HepG2 (cell line): ENCODE measurements around the gene ZNF26. TPM values are rescaled to one million over a fixed set of nuclear protein-coding genes. Genes with fewer than 3 reads are reported as not detected.

Source experiments
- ASH2L ChIP-seq: fragments of 300-600, 200-600 bp; sonication (generic); IDR thresholded peaks from 2 replicates; pipeline ENCODE4 v1.7.0; 2017; ENCODE audit warnings: low read depth, mild to moderate bottlenecking, moderate library complexity, mixed read lengths, low read length; ENCODE audit not compliant: insufficient read length
- CBX5 ChIP-seq: sonication (generic); formaldehyde crosslinking; IDR thresholded peaks from 2 replicates; pipeline ENCODE4 v1.4.0; 2020; ENCODE audit warnings: missing genetic modification reagents, borderline replicate concordance
- CEBPB ChIP-seq: IDR thresholded peaks from 2 replicates; pipeline ENCODE4 v1.6.1; 2011; ENCODE audit warnings: low read depth, low read length, improper control_type of control experiment, borderline replicate concordance
- IRF1 ChIP-seq: sonication (generic); formaldehyde crosslinking; IDR thresholded peaks from 2 replicates; pipeline ENCODE4 v1.4.0; 2020; ENCODE audit warnings: low read depth, mild to moderate bottlenecking, missing genetic modification reagents
- ISL2 ChIP-seq: sonication (generic); formaldehyde crosslinking; IDR thresholded peaks from 2 replicates; pipeline ENCODE4 v1.5.0; 2020; ENCODE audit warnings: missing genetic modification reagents
- MAFF ChIP-seq: IDR thresholded peaks from 2 replicates; pipeline ENCODE4 v1.6.1; 2011; ENCODE audit warnings: low read depth, low read length, improper control_type of control experiment
- MBNL3 ChIP-seq: fragments of 250-450 bp; sonication (Bioruptor Pico); conservative IDR thresholded peaks from 2 replicates; pipeline ENCODE4 v1.8.0; 2022; ENCODE audit warnings: mild to moderate bottlenecking, inconsistent platforms
- NFATC3 ChIP-seq: sonication (generic); formaldehyde crosslinking; IDR thresholded peaks from 2 replicates; pipeline ENCODE4 v1.5.1; 2020; ENCODE audit warnings: mild to moderate bottlenecking, missing genetic modification reagents
- NFE2L2 ChIP-seq: fragments of 150-350 bp; IDR thresholded peaks from 2 replicates; pipeline ENCODE4 v1.6.1; 2014; ENCODE audit warnings: low read length
- PRDM15 ChIP-seq: sonication (generic); formaldehyde crosslinking; IDR thresholded peaks from 2 replicates; pipeline ENCODE4 v1.4.0; 2020; ENCODE audit warnings: missing genetic modification reagents
- RAD51 ChIP-seq: fragments of 450-650 bp; IDR thresholded peaks from 2 replicates; pipeline ENCODE4 v1.6.1; 2016; ENCODE audit warnings: borderline replicate concordance
- RBFOX2 ChIP-seq: fragments of 200-400 bp; formaldehyde crosslinking; IDR thresholded peaks from 2 replicates; pipeline ENCODE4 v1.6.1; 2017; ENCODE audit warnings: low read depth, mild to moderate bottlenecking, low read length
- RFXANK ChIP-seq: IDR thresholded peaks from 2 replicates; pipeline ENCODE4 v1.6.1; 2016
- ZBTB7B ChIP-seq: sonication (generic); formaldehyde crosslinking; IDR thresholded peaks from 2 replicates; pipeline ENCODE4 v1.4.0; 2020; ENCODE audit warnings: missing genetic modification reagents
- ZNF180 ChIP-seq: sonication (generic); formaldehyde crosslinking; IDR thresholded peaks from 2 replicates; pipeline ENCODE4 v1.4.0; 2020; ENCODE audit warnings: low read depth, missing genetic modification reagents, borderline replicate concordance
- polyA plus RNA-seq, 8 experiments: library from polyadenylated mRNA; depleted of rRNA in 3 of 8; stranded (reverse) in 7 of 8; unstranded in 1 of 8; fragments of >200 nt; fragmentation: Illumina TruSeq in 4 of 8; extraction: Trizol in 4 of 8; gene quantifications; 2 replicates each; pipeline versions ENCODE4 v1.2.1 to v1.2.3, GENCODE V29; 2011 to 2016; ENCODE audit warnings: low read depth in 4 of 8, missing spikeins in 1 of 8, mixed read lengths in 1 of 8; ENCODE audit not compliant: insufficient read depth in 1 of 8
- total RNA-seq, 5 experiments: library from RNA; depleted of rRNA; stranded (reverse); fragments of >200 nt; fragmentation: Illumina TruSeq; extraction: Trizol; gene quantifications; 2 replicates each; pipeline ENCODE4 v1.2.3, GENCODE V29; 2016; ENCODE audit warnings: low read depth in 1 of 5
- TF ChIP-seq, protein P1 (sequence below): sonication (generic); formaldehyde crosslinking; conservative IDR thresholded peaks from 2 replicates; pipeline ENCODE4 v1.4.0; 2020; ENCODE audit warnings: missing genetic modification reagents
- TF ChIP-seq, protein P2 (sequence below), 2 experiments: IDR thresholded peaks; 2 replicates each; pipeline ENCODE4 v1.6.1; 2011 to 2012; ENCODE audit warnings: low read length in 2 of 2, borderline replicate concordance in 1 of 2, low read depth in 1 of 2, mild to moderate bottlenecking in 1 of 2, moderate library complexity in 1 of 2
- TF ChIP-seq, protein P3 (sequence below): sonication (generic); formaldehyde crosslinking; IDR thresholded peaks from 2 replicates; pipeline ENCODE4 v1.5.0; 2020; ENCODE audit warnings: mild to moderate bottlenecking, missing genetic modification reagents

The ZNF26 gene
- total and polyA plus RNA-seq, 2 of the 13 experiments (the other 11 are each of a cell fraction or from before 2014, with no cell fraction given) = 3.8 to 6.5 TPM

GRCh38 chr12:132956011-132956788 is 30.0 kb upstream of the ZNF26 start, which contains the start of gene ZNF605 (continued):
- TF ChIP-seq IRF1 (CRISPR knock-in tag) = no peak
- TF ChIP-seq NFATC3 (CRISPR knock-in tag) = no peak
- TF ChIP-seq, protein P1, sequence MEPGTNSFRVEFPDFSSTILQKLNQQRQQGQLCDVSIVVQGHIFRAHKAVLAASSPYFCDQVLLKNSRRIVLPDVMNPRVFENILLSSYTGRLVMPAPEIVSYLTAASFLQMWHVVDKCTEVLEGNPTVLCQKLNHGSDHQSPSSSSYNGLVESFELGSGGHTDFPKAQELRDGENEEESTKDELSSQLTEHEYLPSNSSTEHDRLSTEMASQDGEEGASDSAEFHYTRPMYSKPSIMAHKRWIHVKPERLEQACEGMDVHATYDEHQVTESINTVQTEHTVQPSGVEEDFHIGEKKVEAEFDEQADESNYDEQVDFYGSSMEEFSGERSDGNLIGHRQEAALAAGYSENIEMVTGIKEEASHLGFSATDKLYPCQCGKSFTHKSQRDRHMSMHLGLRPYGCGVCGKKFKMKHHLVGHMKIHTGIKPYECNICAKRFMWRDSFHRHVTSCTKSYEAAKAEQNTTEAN (CRISPR knock-in tag) = 0 out of 2 replicates have a peak, but pooled peaks have one; percentile 54
- TF ChIP-seq, protein P2, sequence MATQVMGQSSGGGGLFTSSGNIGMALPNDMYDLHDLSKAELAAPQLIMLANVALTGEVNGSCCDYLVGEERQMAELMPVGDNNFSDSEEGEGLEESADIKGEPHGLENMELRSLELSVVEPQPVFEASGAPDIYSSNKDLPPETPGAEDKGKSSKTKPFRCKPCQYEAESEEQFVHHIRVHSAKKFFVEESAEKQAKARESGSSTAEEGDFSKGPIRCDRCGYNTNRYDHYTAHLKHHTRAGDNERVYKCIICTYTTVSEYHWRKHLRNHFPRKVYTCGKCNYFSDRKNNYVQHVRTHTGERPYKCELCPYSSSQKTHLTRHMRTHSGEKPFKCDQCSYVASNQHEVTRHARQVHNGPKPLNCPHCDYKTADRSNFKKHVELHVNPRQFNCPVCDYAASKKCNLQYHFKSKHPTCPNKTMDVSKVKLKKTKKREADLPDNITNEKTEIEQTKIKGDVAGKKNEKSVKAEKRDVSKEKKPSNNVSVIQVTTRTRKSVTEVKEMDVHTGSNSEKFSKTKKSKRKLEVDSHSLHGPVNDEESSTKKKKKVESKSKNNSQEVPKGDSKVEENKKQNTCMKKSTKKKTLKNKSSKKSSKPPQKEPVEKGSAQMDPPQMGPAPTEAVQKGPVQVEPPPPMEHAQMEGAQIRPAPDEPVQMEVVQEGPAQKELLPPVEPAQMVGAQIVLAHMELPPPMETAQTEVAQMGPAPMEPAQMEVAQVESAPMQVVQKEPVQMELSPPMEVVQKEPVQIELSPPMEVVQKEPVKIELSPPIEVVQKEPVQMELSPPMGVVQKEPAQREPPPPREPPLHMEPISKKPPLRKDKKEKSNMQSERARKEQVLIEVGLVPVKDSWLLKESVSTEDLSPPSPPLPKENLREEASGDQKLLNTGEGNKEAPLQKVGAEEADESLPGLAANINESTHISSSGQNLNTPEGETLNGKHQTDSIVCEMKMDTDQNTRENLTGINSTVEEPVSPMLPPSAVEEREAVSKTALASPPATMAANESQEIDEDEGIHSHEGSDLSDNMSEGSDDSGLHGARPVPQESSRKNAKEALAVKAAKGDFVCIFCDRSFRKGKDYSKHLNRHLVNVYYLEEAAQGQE (IDR thresholded peaks at IDR 0.05; ENCODE audit: borderline replicate concordance in 1 of 2, low read depth in 1 of 2, low read length in 2 of 2) = no peak
- TF ChIP-seq RAD51 = no peak
- no peak for TF ChIP-seq CEBPB
- no peak; the same call in 1 of the 2 replicates for TF ChIP-seq PRDM15 (CRISPR knock-in tag)
- peak; percentile 81 for TF ChIP-seq RBFOX2
- TF ChIP-seq, protein P3, sequence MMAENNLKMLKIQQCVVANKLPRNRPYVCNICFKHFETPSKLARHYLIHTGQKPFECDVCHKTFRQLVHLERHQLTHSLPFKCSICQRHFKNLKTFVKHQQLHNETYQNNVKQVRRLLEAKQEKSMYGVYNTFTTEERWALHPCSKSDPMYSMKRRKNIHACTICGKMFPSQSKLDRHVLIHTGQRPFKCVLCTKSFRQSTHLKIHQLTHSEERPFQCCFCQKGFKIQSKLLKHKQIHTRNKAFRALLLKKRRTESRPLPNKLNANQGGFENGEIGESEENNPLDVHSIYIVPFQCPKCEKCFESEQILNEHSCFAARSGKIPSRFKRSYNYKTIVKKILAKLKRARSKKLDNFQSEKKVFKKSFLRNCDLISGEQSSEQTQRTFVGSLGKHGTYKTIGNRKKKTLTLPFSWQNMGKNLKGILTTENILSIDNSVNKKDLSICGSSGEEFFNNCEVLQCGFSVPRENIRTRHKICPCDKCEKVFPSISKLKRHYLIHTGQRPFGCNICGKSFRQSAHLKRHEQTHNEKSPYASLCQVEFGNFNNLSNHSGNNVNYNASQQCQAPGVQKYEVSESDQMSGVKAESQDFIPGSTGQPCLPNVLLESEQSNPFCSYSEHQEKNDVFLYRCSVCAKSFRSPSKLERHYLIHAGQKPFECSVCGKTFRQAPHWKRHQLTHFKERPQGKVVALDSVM (CRISPR knock-in tag) = peak; percentile 88
- peak; percentile 78 for TF ChIP-seq ZBTB7B
- TF ChIP-seq CBX5 (CRISPR knock-in tag) = 0 out of 2 replicates have a peak, but pooled peaks have one; percentile 49
- no peak for TF ChIP-seq NFE2L2
- no peak for TF ChIP-seq ZNF180 (CRISPR knock-in tag)
- TF ChIP-seq MAFF = no peak
- peak; percentile 53 for TF ChIP-seq ASH2L
- TF ChIP-seq MBNL3 (CRISPR knock-in tag) = no peak
- TF ChIP-seq RFXANK (CRISPR knock-in tag) = no peak
- peak; percentile 64 for TF ChIP-seq ISL2 (CRISPR knock-in tag)
